Frontal cortex (tissue), 4 donors: Measurements from ENCODE around the gene XPA. TPM values are rescaled to one million over a fixed set of nuclear protein-coding genes. Genes with fewer than 3 reads are reported as not detected.
A peak's percentile ranks its signal among the peaks of the same experiment; 100 is the strongest.
"Not testable (repeated sequence)": the region's sequence is repeated elsewhere in the genome, so short reads cannot be mapped to it uniquely, and the experiment has no call there.

Experiments used
- DNase-seq, 2 donors: peaks; one replicate each; pipeline ENCODE4 v3.0.0; 2012; ENCODE audit warnings: low spot score in 2 of 2
- FAIRE-seq: peaks from 2 replicates; lab custom pipeline; 2012; peaks lifted over from hg19 to GRCh38; lab: Jason Lieb, UNC
- total RNA-seq: library from RNA; depleted of rRNA; stranded (reverse); fragments of >200 nt; gene quantifications from one replicate; pipeline ENCODE4 v1.2.3, GENCODE V29; 2014
- donor health status: control.
- donor health status: control.
- donor health status: control.

The XPA gene
- total RNA-seq, 1 donor from 2014 or later: 21.2 TPM

- no peak for FAIRE-seq
- no peak for DNase-seq
Measured at GRCh38 chr9:97704851-97705250, 7.7 kb upstream of the XPA start.

GRCh38 chr9:97704345-97704677 is 7.2 kb upstream of the XPA start:
- no peak for FAIRE-seq
- no peak for DNase-seq

- FAIRE-seq (no peak), DNase-seq (no peak)
Measured at GRCh38 chr9:97703437-97704344, 6.6 kb upstream of the XPA start.

GRCh38 chr9:97699824-97700223 is 2.7 kb upstream of the XPA start:
- DNase-seq, FAIRE-seq: not testable (repeated sequence)

GRCh38 chr9:97699281-97699680 is 2.1 kb upstream of the XPA start:
- not testable (repeated sequence) for DNase-seq, FAIRE-seq

GRCh38 chr9:97698865-97699264 is 1.7 kb upstream of the XPA start:
- DNase-seq (no peak), FAIRE-seq (no peak)

GRCh38 chr9:97697837-97698236 is 697 bp upstream of the XPA start:
- DNase-seq (no peak), FAIRE-seq (no peak)

- FAIRE-seq (no peak), DNase-seq (peak; percentile 29 to 33)
Measured at GRCh38 chr9:97695995-97696802, 941 bp downstream of the XPA start.

- no peak for FAIRE-seq
- DNase-seq: no peak
Measured at GRCh38 chr9:97695390-97695789, 1.8 kb downstream of the XPA start.

- FAIRE-seq (no peak), DNase-seq (no peak)
Measured at GRCh38 chr9:97694769-97695168, 2.4 kb downstream of the XPA start.

- no peak for FAIRE-seq
- no peak for DNase-seq
Measured at GRCh38 chr9:97689401-97690180, 7.5 kb downstream of the XPA start.

- no peak for DNase-seq
- FAIRE-seq: no peak
Measured at GRCh38 chr9:97688654-97689053, 8.5 kb downstream of the XPA start.

- no peak for FAIRE-seq
- no peak for DNase-seq
Measured at GRCh38 chr9:97682242-97682641, 14.9 kb downstream of the XPA start.

- no peak for FAIRE-seq
- DNase-seq: no peak
Measured at GRCh38 chr9:97675655-97676054, 21.5 kb downstream of the XPA start.

GRCh38 chr9:97673922-97674321 is 23.2 kb downstream of the XPA start:
- FAIRE-seq (no peak), DNase-seq (no peak)

- DNase-seq (no peak), FAIRE-seq (no peak)
Measured at GRCh38 chr9:97672403-97672802, 24.7 kb downstream of the XPA start.

- DNase-seq: no peak
- no peak for FAIRE-seq
Measured at GRCh38 chr9:97670586-97670985, 26.6 kb downstream of the XPA start.

- FAIRE-seq (no peak), DNase-seq (no peak)
Measured at GRCh38 chr9:97668485-97668884, 28.7 kb downstream of the XPA start.

GRCh38 chr9:97666907-97667686 is 30.0 kb downstream of the XPA start:
- FAIRE-seq: no peak
- no peak for DNase-seq

- DNase-seq (no peak), FAIRE-seq (no peak)
Measured at GRCh38 chr9:97665742-97666141, 31.4 kb downstream of the XPA start.
